PC-9 (cell line): ENCODE results near the gene SLC49A4. TPM values are rescaled to one million over a fixed set of nuclear protein-coding genes. Genes with fewer than 3 reads are reported as not detected.

Experiments
- BruUV-seq: library from RNA; stranded (reverse); fragments of 400-500 nt; replicated peaks from 2 replicates; lab custom pipeline; 2021; lab: Mats Ljungman, UMichigan
- CTCF ChIA-PET: fragments of 300-600 bp; sonication (Branson Sonifier 250); formaldehyde crosslinking; loops from one replicate; lab custom pipeline; 2022; ENCODE audit warnings: antibody characterized with exemption; lab: Charles Lee
- POLR2A ChIA-PET: fragments of 300-600 bp; sonication (Branson Sonifier 250); formaldehyde crosslinking; loops from one replicate; lab custom pipeline; 2022; ENCODE audit warnings: antibody characterized with exemption; ENCODE audit not compliant: unreplicated experiment; lab: Charles Lee
- DNase-seq, 2 experiments: peaks; one replicate each; pipeline versions ENCODE4 v3.0.0 to v3.0.0-alpha.2; 2015 to 2022; ENCODE audit warnings: mixed read lengths in 1 of 2
- H2AFZ ChIP-seq: fragments of 200-600 bp; sonication (generic); 2 replicates; pipeline ENCODE4 v1.8.1; 2017; ENCODE audit warnings: antibody characterized with exemption
- H3F3A ChIP-seq: fragments of 200-600 bp; sonication (generic); 2 replicates; pipeline ENCODE4 v1.8.1; 2017; ENCODE audit warnings: antibody characterized with exemption, mild to moderate bottlenecking, low read depth; ENCODE audit not compliant: insufficient read depth
- H3K27ac ChIP-seq: fragments of 200-600 bp; sonication (generic); 2 replicates; pipeline ENCODE4 v1.6.1; 2016; ENCODE audit warnings: mixed run types
- H3K27me3 ChIP-seq: fragments of 200-600 bp; sonication (generic); 2 replicates; pipeline ENCODE4 v1.6.1; 2016; ENCODE audit warnings: low read depth, mixed run types; ENCODE audit not compliant: insufficient read depth
- H3K36me3 ChIP-seq: fragments of 200-600 bp; sonication (generic); 2 replicates; pipeline ENCODE4 v1.6.1; 2016; ENCODE audit warnings: low read depth, mixed run types
- H3K4me1 ChIP-seq: fragments of 200-600 bp; sonication (generic); replicated peaks from 2 replicates; pipeline ENCODE4 v1.6.1; 2016; ENCODE audit warnings: mixed run types; ENCODE audit not compliant: insufficient read depth
- H3K4me2 ChIP-seq: fragments of 200-600 bp; sonication (generic); 2 replicates; pipeline ENCODE4 v1.6.1; 2017; ENCODE audit warnings: mixed run types
- H3K4me3 ChIP-seq: fragments of 200-600 bp; sonication (generic); 2 replicates; pipeline ENCODE4 v1.6.1; 2016; ENCODE audit warnings: mixed run types
- H3K79me2 ChIP-seq: fragments of 200-600 bp; sonication (generic); 2 replicates; pipeline ENCODE4 v1.6.1; 2017; ENCODE audit warnings: low read depth, mixed run types
- H3K9me2 ChIP-seq: fragments of 200-600 bp; sonication (generic); 2 replicates; pipeline ENCODE4 v1.8.1; 2017; ENCODE audit warnings: mild to moderate bottlenecking; ENCODE audit not compliant: insufficient read depth
- H3K9me3 ChIP-seq: fragments of 200-600 bp; sonication (generic); 2 replicates; pipeline ENCODE4 v1.8.1; 2016; ENCODE audit warnings: low read depth; ENCODE audit not compliant: insufficient read depth
- H4K20me1 ChIP-seq: fragments of 200-600 bp; sonication (generic); 2 replicates; pipeline ENCODE4 v1.8.1; 2017; ENCODE audit not compliant: insufficient read depth
- EZH2 ChIP-seq: fragments of 200-600 bp; sonication (generic); IDR thresholded peaks from 2 replicates; pipeline ENCODE4 v1.8.0; 2017; ENCODE audit warnings: antibody characterized with exemption, low read depth
- intact Hi-C: fragments of 100-400 bp; cut with micrococcal nuclease; formaldehyde crosslinking; loops from one replicate; pipeline ENCODE4 v1.10.0; 2022; ENCODE audit not compliant: unreplicated experiment
- total RNA-seq: library from RNA; stranded (reverse); gene quantifications from 2 replicates; pipeline ENCODE4 v1.2.3, GENCODE V29; 2021
- TF ChIP-seq, protein P1 (sequence below): fragments of 200-600 bp; sonication (generic); conservative IDR thresholded peaks from 2 replicates; pipeline ENCODE4 v1.6.1; 2017; ENCODE audit warnings: mixed run types, antibody characterized with exemption, mild to moderate bottlenecking, moderate library complexity

The SLC49A4 gene
- total RNA-seq, 1 experiment from 2014 or later = 24.0 TPM

DNA sequence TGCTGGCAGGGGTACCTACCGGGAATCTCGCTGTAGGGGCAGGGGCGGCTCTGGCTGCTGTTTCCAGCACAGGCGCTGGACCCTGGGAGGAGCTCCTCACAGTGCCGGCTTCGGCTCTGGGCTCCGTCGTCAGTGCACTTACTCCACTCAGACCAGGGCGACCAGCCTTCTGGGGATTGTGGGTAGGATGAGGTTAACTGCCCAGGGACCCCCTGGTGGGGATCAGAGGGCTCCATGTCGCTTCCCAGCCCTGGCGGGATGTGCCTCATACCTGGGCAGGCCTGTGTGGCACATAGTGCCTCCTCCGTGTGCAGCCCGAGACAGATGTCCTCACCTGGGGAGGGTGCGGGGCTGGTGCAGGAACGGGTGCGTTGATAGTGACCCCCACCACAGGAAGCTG, 117.0 kb downstream of the SLC49A4 start:
- Histone ChIP-seq H3F3A (no peaks in the 10 kb centered on the region), H3K4me3 (no peak overlapping the region), H3K79me2 (no peaks in the 10 kb centered on the region), H3K4me2 (no peak overlapping the region), H4K20me1 (no peaks in the 10 kb centered on the region), H2AFZ (no peak overlapping the region), H3K4me1 (no peaks in the 10 kb centered on the region), H3K27me3 (no peaks in the 10 kb centered on the region; the same call in 1 of the 2 replicates), H3K9me2 (no peaks in the 10 kb centered on the region), H3K27ac (no peak overlapping the region), H3K36me3 (no peaks in the 10 kb centered on the region), H3K9me3 (no peaks in the 10 kb centered on the region)
- POLR2A ChIA-PET = no interaction called here
- TF ChIP-seq EZH2 = no peak
- TF ChIP-seq, protein P1, sequence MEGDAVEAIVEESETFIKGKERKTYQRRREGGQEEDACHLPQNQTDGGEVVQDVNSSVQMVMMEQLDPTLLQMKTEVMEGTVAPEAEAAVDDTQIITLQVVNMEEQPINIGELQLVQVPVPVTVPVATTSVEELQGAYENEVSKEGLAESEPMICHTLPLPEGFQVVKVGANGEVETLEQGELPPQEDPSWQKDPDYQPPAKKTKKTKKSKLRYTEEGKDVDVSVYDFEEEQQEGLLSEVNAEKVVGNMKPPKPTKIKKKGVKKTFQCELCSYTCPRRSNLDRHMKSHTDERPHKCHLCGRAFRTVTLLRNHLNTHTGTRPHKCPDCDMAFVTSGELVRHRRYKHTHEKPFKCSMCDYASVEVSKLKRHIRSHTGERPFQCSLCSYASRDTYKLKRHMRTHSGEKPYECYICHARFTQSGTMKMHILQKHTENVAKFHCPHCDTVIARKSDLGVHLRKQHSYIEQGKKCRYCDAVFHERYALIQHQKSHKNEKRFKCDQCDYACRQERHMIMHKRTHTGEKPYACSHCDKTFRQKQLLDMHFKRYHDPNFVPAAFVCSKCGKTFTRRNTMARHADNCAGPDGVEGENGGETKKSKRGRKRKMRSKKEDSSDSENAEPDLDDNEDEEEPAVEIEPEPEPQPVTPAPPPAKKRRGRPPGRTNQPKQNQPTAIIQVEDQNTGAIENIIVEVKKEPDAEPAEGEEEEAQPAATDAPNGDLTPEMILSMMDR = no peak
- CTCF ChIA-PET = no interaction called here
- intact Hi-C loops = no loop called here
- BruUV-seq = no TSS peak
- no peak for DNase-seq

DNA sequence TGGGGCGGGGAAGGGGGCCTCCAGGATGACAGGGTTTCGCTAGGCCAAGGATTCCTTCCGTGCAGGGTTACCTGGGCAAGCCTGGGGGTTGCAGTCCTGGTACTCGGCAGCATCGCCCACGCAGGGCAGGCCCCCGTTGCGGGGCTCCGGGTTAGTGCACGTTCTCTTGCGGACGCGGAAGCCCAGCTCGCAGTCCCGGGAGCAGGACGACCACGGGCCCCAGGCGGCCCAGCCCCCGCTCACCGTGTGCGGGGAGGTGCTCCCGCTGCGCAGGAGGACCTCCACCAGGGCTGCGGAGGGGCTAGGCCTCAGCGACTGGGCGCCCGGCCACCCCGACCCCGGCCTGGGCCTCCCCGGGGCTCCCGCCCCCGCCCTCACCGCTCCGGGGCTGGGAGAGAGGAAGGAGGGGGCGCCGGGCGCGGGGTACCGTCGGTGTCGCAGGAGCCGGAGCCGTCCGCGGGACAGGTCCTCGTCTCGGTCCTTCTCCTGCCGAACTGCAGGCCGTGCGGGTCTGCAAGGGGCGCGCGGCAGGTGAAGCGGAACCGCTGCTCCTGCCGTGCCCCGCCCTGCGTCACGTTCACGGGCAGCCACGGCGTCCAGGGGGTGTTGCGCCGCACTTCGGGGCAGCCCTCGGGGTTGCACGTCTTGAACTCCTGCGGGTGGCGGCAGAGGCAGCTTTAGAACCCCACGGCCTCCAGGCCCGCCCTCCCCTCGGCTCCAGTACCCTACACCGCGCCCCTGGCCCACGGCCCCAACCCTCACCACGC, 118.1 kb downstream of the SLC49A4 start:
- CTCF ChIA-PET = no interaction called here
- no TSS peak for BruUV-seq
- Histone ChIP-seq H3F3A (no peaks in the 10 kb centered on the region), H3K27ac (no peak overlapping the region), H3K9me2 (no peaks in the 10 kb centered on the region), H3K4me1 (no peaks in the 10 kb centered on the region), H4K20me1 (no peaks in the 10 kb centered on the region), H3K4me3 (no peak overlapping the region), H3K27me3 (no peaks in the 10 kb centered on the region; the same call in 1 of the 2 replicates), H3K4me2 (no peak overlapping the region), H3K36me3 (no peaks in the 10 kb centered on the region), H3K9me3 (no peaks in the 10 kb centered on the region), H3K79me2 (no peaks in the 10 kb centered on the region), H2AFZ (no peak overlapping the region)
- intact Hi-C loops = no loop called here
- no peak for DNase-seq
- POLR2A ChIA-PET = no interaction called here
- TF ChIP-seq, protein P1 = no peak
- TF ChIP-seq EZH2 = no peak

DNA sequence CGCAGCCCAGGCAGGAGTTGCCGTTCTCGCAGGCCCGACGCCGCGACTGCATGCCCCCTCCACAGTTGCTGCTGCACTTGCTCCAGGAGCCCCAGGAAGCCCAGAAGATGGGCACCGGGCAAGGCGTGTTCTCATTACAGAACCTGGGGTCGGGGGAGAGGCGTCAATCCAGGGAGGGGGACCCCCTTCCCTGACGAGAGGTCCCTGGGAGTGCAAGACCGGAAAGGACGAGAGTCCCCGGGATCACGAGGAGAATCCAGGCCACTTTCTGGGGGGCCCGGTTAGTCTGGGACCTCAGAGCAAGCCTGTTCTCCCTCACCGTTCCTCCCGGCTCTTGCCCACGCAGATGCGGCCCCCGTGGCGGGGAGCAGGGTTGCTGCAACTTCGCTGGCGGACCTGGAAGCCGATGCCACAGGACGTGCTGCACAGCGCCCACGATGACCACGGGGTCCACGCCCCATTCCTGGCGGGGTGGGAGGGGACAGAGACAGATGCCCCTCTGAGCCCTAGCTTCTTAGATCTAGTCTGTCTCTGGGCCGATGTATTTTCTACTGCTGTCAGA, 118.8 kb downstream of the SLC49A4 start:
- Histone ChIP-seq H3K4me3 (no peak overlapping the region), H3F3A (no peaks in the 10 kb centered on the region), H3K27me3 (no peaks in the 10 kb centered on the region; the same call in 1 of the 2 replicates), H3K79me2 (no peaks in the 10 kb centered on the region), H4K20me1 (no peaks in the 10 kb centered on the region), H2AFZ (no peak overlapping the region), H3K4me1 (no peaks in the 10 kb centered on the region), H3K9me3 (no peaks in the 10 kb centered on the region), H3K36me3 (no peaks in the 10 kb centered on the region), H3K4me2 (no peak overlapping the region), H3K27ac (no peak overlapping the region), H3K9me2 (no peaks in the 10 kb centered on the region)
- TF ChIP-seq, protein P1 = no peak
- no peak for TF ChIP-seq EZH2
- CTCF ChIA-PET = no interaction called here
- POLR2A ChIA-PET = no interaction called here
- BruUV-seq = no TSS peak
- intact Hi-C loops = no loop called here
- DNase-seq = no peak
